Motor neuron (in vitro differentiated cells): ENCODE data around the gene SMAD4. TPM values are rescaled to one million over a fixed set of nuclear protein-coding genes. Genes with fewer than 3 reads are reported as not detected.

Experiments used
- ATAC-seq, 8 experiments: fragments of 200-7000 bp; cut with Tn5 transposase; replicated peaks in 6 of 8; 2 replicates each; pipeline ENCODE4 v1.8.0; 2021; ENCODE audit warnings: mild to moderate bottlenecking in 8 of 8, moderate library complexity in 8 of 8
- H3K27ac ChIP-seq, 2 donors: fragments of 250-450 bp; sonication (Bioruptor Pico); 2 replicates each; pipeline ENCODE4 v1.9.0; 2021; ENCODE audit warnings: antibody characterized with exemption in 2 of 2, mild to moderate bottlenecking in 2 of 2, moderate library complexity in 1 of 2
- H3K4me1 ChIP-seq, 2 donors: fragments of 250-450 bp; sonication (Bioruptor Pico); replicated peaks in 1 of 2; 2 replicates each; pipeline ENCODE4 v1.6.1; 2021; ENCODE audit warnings: antibody characterized with exemption in 2 of 2, mild to moderate bottlenecking in 2 of 2, moderate library complexity in 1 of 2
- H3K4me3 ChIP-seq, 5 donors: fragments of 250-450 bp; sonication (Bioruptor Pico); 2 replicates each; pipeline ENCODE4 v1.9.0; 2021; ENCODE audit warnings: antibody characterized with exemption in 5 of 5, mild to moderate bottlenecking in 5 of 5, moderate library complexity in 4 of 5
- WGBS, 10 experiments: fragments of 450-650 bp; shearing (Covaris generic); methylation state at CpG; one replicate each; pipeline ENCODE4 v1.0.0; 2022; 5-methylcytosine and 5-hydroxymethylcytosine counted together
- in situ Hi-C, 9 experiments: fragments of 400-800 bp; cut with MboI; loops; one replicate each; pipeline ENCODE4 v1.15.0; 2021; ENCODE audit warnings: low sequenced_read_pairs in 9 of 9, low pct_unique_long_range_greater_than_20kb in 2 of 9; ENCODE audit not compliant: unreplicated experiment in 9 of 9
- total RNA-seq, 8 experiments: library from RNA; unstranded; fragments of 300-600 nt; gene quantifications; 2 replicates each; pipeline versions ENCODE4 v1.2.3 to v1.2.4, GENCODE V29; 2022

The SMAD4 gene
- total RNA-seq, 8 experiments from 2014 or later: 29.6 to 72.7 (median 50.5) TPM

GRCh38 chr18:51123936-51124486 lies 94.0 kb downstream of the SMAD4 start:
- ATAC-seq: no peak
- in situ Hi-C loops: loop anchor here in 2 of 9 experiments (25.0 kb wide), 3 partner anchors 263 to 538 kb away; no protein-coding TSS in a partner anchor

GRCh38 chr18:51125976-51126375 lies 96.0 kb downstream of the SMAD4 start:
- ATAC-seq: no peak
- in situ Hi-C loops: no loop called here
- Histone ChIP-seq H3K4me1 (no peaks in the 10 kb centered on the region), H3K4me3 (no peak overlapping the region), H3K27ac (no peak overlapping the region)
- WGBS, 10 experiments: 57 to 92% (median 80%) methylated on average over 1 to 2 of the region's 2 CpGs; no CpG with 5 or more reads in 5 of the 10 experiments

More at GRCh38 chr18:51123936-51124486, 94.0 kb downstream of the SMAD4 start:
- H3K4me1 ChIP-seq: no peaks in the 10 kb centered on the region
- H3K27ac ChIP-seq: no peak overlapping the region
- 19 to 79% (median 63%) methylated on average over 1 to 5 of the region's 10 CpGs; no CpG with 5 or more reads in 4 of the 10 experiments for whole genome bisulfite sequencing, 10 experiments
- no peak overlapping the region for H3K4me3 ChIP-seq

GRCh38 chr18:51127664-51128063 lies 97.7 kb downstream of the SMAD4 start:
- WGBS, 10 experiments: 15 to 94% (median 80%) methylated on average over 1 to 3 of the region's 3 CpGs
- Histone ChIP-seq H3K4me3 (no peak overlapping the region), H3K4me1 (no peaks in the 10 kb centered on the region), H3K27ac (no peak overlapping the region)
- ATAC-seq: no peak
- in situ Hi-C loops: no loop called here

- 41 to 100% (median 92%) methylated on average over 2 to 4 of the region's 4 CpGs for WGBS, 10 experiments
- ATAC-seq: no peak
- Histone ChIP-seq H3K4me3 (no peak overlapping the region), H3K27ac (no peak overlapping the region), H3K4me1 (no peaks in the 10 kb centered on the region)
- in situ Hi-C loops: no loop called here
Measured at GRCh38 chr18:51128533-51128932, 98.5 kb downstream of the SMAD4 start.

- Histone ChIP-seq H3K27ac (no peak overlapping the region), H3K4me3 (no peak overlapping the region), H3K4me1 (no peaks in the 10 kb centered on the region)
- 0 to 70% (median 32%) methylated on average over 1 to 4 of the region's 6 CpGs; no CpG with 5 or more reads in 2 of the 10 experiments for WGBS, 10 experiments
- ATAC-seq: peak in 3 of 8 experiments; percentile 12 to 47 (median 38)
- in situ Hi-C loops: no loop called here
Measured at GRCh38 chr18:51132256-51132935, 102.4 kb downstream of the SMAD4 start.

GRCh38 chr18:51133580-51134160 lies 103.7 kb downstream of the SMAD4 start:
- ATAC-seq: no peak
- Histone ChIP-seq H3K27ac (no peak overlapping the region), H3K4me1 (no peaks in the 10 kb centered on the region), H3K4me3 (no peak overlapping the region)
- in situ Hi-C loops: no loop called here
- WGBS, 10 experiments: 80 to 100% (median 96%) methylated on average over 2 to 9 of the region's 12 CpGs; no CpG with 5 or more reads in 5 of the 10 experiments

Other genes with a start within 250 kb of the SMAD4 start
- under 1 TPM; 0.09 to 1.00 (median 0.28) TPM for gene MRO, start 210.2 kb upstream of the SMAD4 start, total RNA-seq
- gene ME2, start 151.1 kb upstream of the SMAD4 start, total RNA-seq: 10 to 100 TPM; 23.4 to 63.0 (median 42.8) TPM
- gene ELAC1, start 62.2 kb upstream of the SMAD4 start, total RNA-seq: 10 to 100 TPM in 3 of 8 experiments, 1 to 10 TPM in 5; 7.3 to 14.6 (median 9.6) TPM
- gene MEX3C, start 167.5 kb downstream of the SMAD4 start, total RNA-seq: 10 to 100 TPM; 26.2 to 72.2 (median 43.3) TPM